Mucosa of stomach (tissue), 1 donor: ENCODE results near the gene TAS2R14.

Experiments used
- H3K27me3 ChIP-seq: one replicate; pipeline ENCODE4 v1.7.0; 2013; ENCODE audit warnings: mild to moderate bottlenecking, low read length; ENCODE audit not compliant: control insufficient read depth, insufficient read depth
- H3K36me3 ChIP-seq: one replicate; pipeline ENCODE4 v1.7.0; 2013; ENCODE audit warnings: low read length; ENCODE audit not compliant: control insufficient read depth, insufficient read depth
- H3K4me1 ChIP-seq: one replicate; pipeline ENCODE4 v1.7.0; 2013; ENCODE audit warnings: mild to moderate bottlenecking, low read length; ENCODE audit not compliant: control insufficient read depth, insufficient read depth
- H3K4me3 ChIP-seq: one replicate; pipeline ENCODE4 v1.7.0; 2013; ENCODE audit warnings: low read length
- H3K9ac ChIP-seq: one replicate; pipeline ENCODE4 v1.7.0; 2013; ENCODE audit warnings: mild to moderate bottlenecking, low read length, moderate library complexity
- H3K9me3 ChIP-seq: one replicate; pipeline ENCODE4 v1.7.0; 2013; ENCODE audit warnings: mild to moderate bottlenecking, low read length, moderate library complexity; ENCODE audit not compliant: control insufficient read depth
- donor health status: Pancreatic carcinoma.

The TAS2R14 gene

GRCh38 chr12:10952645-10953044 lies 13.6 kb upstream of the TAS2R14 start:
- Histone ChIP-seq H3K4me1 (no peaks in the 10 kb centered on the region), H3K27me3 (no peaks in the 10 kb centered on the region), H3K36me3 (no peaks in the 10 kb centered on the region), H3K9me3 (no peaks in the 10 kb centered on the region), H3K4me3 (no peak overlapping the region), H3K9ac (no peak overlapping the region)

GRCh38 chr12:10943167-10943566 lies 4.1 kb upstream of the TAS2R14 start:
- H3K4me1 ChIP-seq, result no peaks in the 10 kb centered on the region
- H3K9me3 ChIP-seq, result no peaks in the 10 kb centered on the region
- H3K4me3 ChIP-seq, result no peak overlapping the region

GRCh38 chr12:10941916-10942607 lies 3.0 kb upstream of the TAS2R14 start:
- H3K27me3 ChIP-seq, result no peaks in the 10 kb centered on the region
- H3K4me1 ChIP-seq, result no peaks in the 10 kb centered on the region
- no peak overlapping the region for H3K9ac ChIP-seq
- no peaks in the 10 kb centered on the region for H3K9me3 ChIP-seq
- H3K4me3 ChIP-seq, result no peak overlapping the region
- H3K36me3 ChIP-seq, result no peaks in the 10 kb centered on the region

More at GRCh38 chr12:10943167-10943566, 4.1 kb upstream of the TAS2R14 start:
- H3K9ac ChIP-seq, result no peak overlapping the region
- no peaks in the 10 kb centered on the region for H3K27me3 ChIP-seq
- no peaks in the 10 kb centered on the region for H3K36me3 ChIP-seq

- Histone ChIP-seq H3K36me3 (no peaks in the 10 kb centered on the region), H3K4me1 (no peaks in the 10 kb centered on the region), H3K27me3 (no peaks in the 10 kb centered on the region), H3K9ac (no peak overlapping the region), H3K4me3 (no peak overlapping the region), H3K9me3 (no peaks in the 10 kb centered on the region)
Observed at GRCh38 chr12:10941369-10941768, 2.3 kb upstream of the TAS2R14 start.

- Histone ChIP-seq H3K4me1 (no peaks in the 10 kb centered on the region), H3K9ac (no peak overlapping the region), H3K4me3 (no peak overlapping the region), H3K27me3 (no peaks in the 10 kb centered on the region), H3K9me3 (no peaks in the 10 kb centered on the region), H3K36me3 (no peaks in the 10 kb centered on the region)
Observed at GRCh38 chr12:10940389-10940788, 1.3 kb upstream of the TAS2R14 start.

- Histone ChIP-seq H3K9me3 (no peaks in the 10 kb centered on the region), H3K4me3 (no peak overlapping the region), H3K36me3 (no peaks in the 10 kb centered on the region), H3K9ac (no peak overlapping the region), H3K4me1 (no peaks in the 10 kb centered on the region), H3K27me3 (no peaks in the 10 kb centered on the region)
Observed at GRCh38 chr12:10936506-10936905, 2.6 kb downstream of the TAS2R14 start.

- H3K36me3 ChIP-seq, result no peaks in the 10 kb centered on the region
- H3K4me1 ChIP-seq, result no peaks in the 10 kb centered on the region
- H3K9ac ChIP-seq, result no peak within 1 kb of the TSS
- H3K9me3 ChIP-seq, result no peaks in the 10 kb centered on the region
- H3K27me3 ChIP-seq, result no peaks in the 10 kb centered on the region
- H3K4me3 ChIP-seq, result no peak within 1 kb of the TSS
Observed at GRCh38 chr12:10928746-10929286, 10.2 kb downstream of the TAS2R14 start, which contains the start of gene PRH2. Gene PRH2, plus strand, starts transcription at chr12:10929236. Its CDS starts 38 bp downstream, at chr12:10929274.

- no peaks in the 10 kb centered on the region for H3K4me1 ChIP-seq
- H3K27me3 ChIP-seq, result no peaks in the 10 kb centered on the region
- no peak overlapping the region for H3K9ac ChIP-seq
- H3K9me3 ChIP-seq, result no peaks in the 10 kb centered on the region
- H3K4me3 ChIP-seq, result no peak overlapping the region
- no peaks in the 10 kb centered on the region for H3K36me3 ChIP-seq
Observed at GRCh38 chr12:10926269-10926668, 12.8 kb downstream of the TAS2R14 start.

GRCh38 chr12:10919809-10920208 lies 19.3 kb downstream of the TAS2R14 start:
- Histone ChIP-seq H3K27me3 (no peaks in the 10 kb centered on the region), H3K9ac (no peak overlapping the region), H3K4me1 (no peaks in the 10 kb centered on the region), H3K36me3 (no peaks in the 10 kb centered on the region), H3K9me3 (no peaks in the 10 kb centered on the region), H3K4me3 (no peak overlapping the region)

- Histone ChIP-seq H3K9me3 (no peaks in the 10 kb centered on the region), H3K4me1 (no peaks in the 10 kb centered on the region), H3K9ac (no peak overlapping the region), H3K4me3 (no peak overlapping the region), H3K27me3 (no peaks in the 10 kb centered on the region), H3K36me3 (no peaks in the 10 kb centered on the region)
Observed at GRCh38 chr12:10910380-10910779, 28.7 kb downstream of the TAS2R14 start.

- Histone ChIP-seq H3K9me3 (no peaks in the 10 kb centered on the region), H3K9ac (no peak within 1 kb of the TSS), H3K4me1 (no peaks in the 10 kb centered on the region)
Observed at GRCh38 chr12:10909462-10909861, 29.6 kb downstream of the TAS2R14 start, which contains the start of gene TAS2R13. Gene TAS2R13, minus strand, starts transcription at chr12:10909562. Its CDS starts 264 bp downstream, at chr12:10909298.

GRCh38 chr12:10904686-10905085 lies 34.4 kb downstream of the TAS2R14 start:
- Histone ChIP-seq H3K36me3 (no peaks in the 10 kb centered on the region), H3K9ac (no peak overlapping the region)

More at GRCh38 chr12:10909462-10909861, 29.6 kb downstream of the TAS2R14 start, which contains the start of gene TAS2R13:
- H3K27me3 ChIP-seq, result no peaks in the 10 kb centered on the region
- H3K4me3 ChIP-seq, result no peak within 1 kb of the TSS
- no peaks in the 10 kb centered on the region for H3K36me3 ChIP-seq

More at GRCh38 chr12:10904686-10905085, 34.4 kb downstream of the TAS2R14 start:
- H3K4me3 ChIP-seq, result no peak overlapping the region
- peaks cover 6% of the 10 kb centered on the region for H3K4me1 ChIP-seq
- H3K9me3 ChIP-seq, result no peaks in the 10 kb centered on the region
- no peaks in the 10 kb centered on the region for H3K27me3 ChIP-seq
